GM23248 (cell line): ENCODE results near the gene ZNF853.
A peak's percentile ranks its signal among the peaks of the same experiment; 100 is the strongest.

Experiments
- EZH2 ChIP-seq: fragments of 200-600 bp; sonication (generic); IDR thresholded peaks from 2 replicates; pipeline ENCODE4 v1.6.1; 2018; ENCODE audit warnings: antibody characterized with exemption, mild to moderate bottlenecking; ENCODE audit not compliant: insufficient read depth, poor library complexity, severe bottlenecking
- EZH2phosphoT487 ChIP-seq: fragments of 200-600 bp; sonication (generic); IDR thresholded peaks from 2 replicates; pipeline ENCODE4 v1.6.1; 2018; ENCODE audit warnings: antibody characterized with exemption, moderate library complexity, mild to moderate bottlenecking, low read depth; ENCODE audit not compliant: insufficient read depth

GRCh38 chr7:6614953-6615722 is at the start of gene ZNF853:
- TF ChIP-seq EZH2phosphoT487 (no peak), EZH2 (peak; percentile 64)
